Stimulated activated CD8-positive, alpha-beta memory T cell treated with anti-CD3 and anti-CD28 coated beads, Interleukin-4, amount 100 ng/mL, for 24 hours (primary cell): ENCODE results near the gene CLGN.
A peak's percentile ranks its signal among the peaks of the same experiment; 100 is the strongest.
"Not testable (repeated sequence)": the region's sequence is repeated elsewhere in the genome, so short reads cannot be mapped to it uniquely, and the experiment has no call there.

Experiments
- DNase-seq: peaks from one replicate; pipeline ENCODE4 v3.0.0-alpha.2; 2020; ENCODE audit warnings: low read depth

CLGN gene, protein sequence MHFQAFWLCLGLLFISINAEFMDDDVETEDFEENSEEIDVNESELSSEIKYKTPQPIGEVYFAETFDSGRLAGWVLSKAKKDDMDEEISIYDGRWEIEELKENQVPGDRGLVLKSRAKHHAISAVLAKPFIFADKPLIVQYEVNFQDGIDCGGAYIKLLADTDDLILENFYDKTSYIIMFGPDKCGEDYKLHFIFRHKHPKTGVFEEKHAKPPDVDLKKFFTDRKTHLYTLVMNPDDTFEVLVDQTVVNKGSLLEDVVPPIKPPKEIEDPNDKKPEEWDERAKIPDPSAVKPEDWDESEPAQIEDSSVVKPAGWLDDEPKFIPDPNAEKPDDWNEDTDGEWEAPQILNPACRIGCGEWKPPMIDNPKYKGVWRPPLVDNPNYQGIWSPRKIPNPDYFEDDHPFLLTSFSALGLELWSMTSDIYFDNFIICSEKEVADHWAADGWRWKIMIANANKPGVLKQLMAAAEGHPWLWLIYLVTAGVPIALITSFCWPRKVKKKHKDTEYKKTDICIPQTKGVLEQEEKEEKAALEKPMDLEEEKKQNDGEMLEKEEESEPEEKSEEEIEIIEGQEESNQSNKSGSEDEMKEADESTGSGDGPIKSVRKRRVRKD

DNA sequence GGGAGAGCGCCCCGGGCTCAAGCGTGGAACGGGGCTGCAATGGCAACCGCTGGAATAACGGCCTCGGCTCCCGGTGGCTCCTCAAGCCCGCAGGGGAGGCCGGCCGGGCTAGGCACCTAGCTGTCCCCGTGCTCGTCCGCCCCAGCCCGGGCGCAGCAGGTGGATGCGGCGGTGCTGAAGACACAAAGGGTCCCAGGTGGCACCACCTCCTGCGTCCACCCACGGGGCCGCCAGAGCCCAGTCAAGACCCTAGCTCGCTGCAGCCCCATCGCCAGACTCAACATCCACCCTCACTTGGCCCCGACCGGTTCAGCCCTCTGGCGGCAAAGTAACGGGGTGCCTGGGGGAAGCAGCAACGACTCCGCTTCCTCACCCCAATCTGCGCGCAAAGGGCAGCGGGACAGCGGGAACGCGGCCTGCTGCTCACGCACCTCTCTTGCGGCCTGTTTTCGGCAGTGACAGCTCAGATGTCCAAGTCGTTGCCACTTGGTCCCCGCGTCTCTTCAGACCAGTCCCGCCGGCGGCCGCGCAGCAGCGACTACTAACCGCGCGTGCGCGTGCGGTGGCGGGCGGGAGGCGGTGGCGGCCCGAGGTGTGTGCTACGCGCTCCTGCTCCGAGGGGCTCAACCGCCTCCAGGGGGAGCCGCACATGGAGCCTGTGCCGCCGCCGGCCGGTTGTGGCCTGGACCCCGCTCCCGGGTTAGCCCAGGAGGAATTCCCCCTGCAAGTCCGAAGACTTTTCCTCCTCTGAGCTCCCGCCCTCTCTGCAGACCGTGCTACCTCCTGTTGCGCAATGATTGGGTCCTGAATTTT is at the start of gene CLGN:
Gene CLGN (minus strand): TSS at position 543 of the 813 bp plus-strand sequence. CDS start 14,570 bp downstream, outside the sequence.
- DNase-seq, result peak; percentile 45

DNA sequence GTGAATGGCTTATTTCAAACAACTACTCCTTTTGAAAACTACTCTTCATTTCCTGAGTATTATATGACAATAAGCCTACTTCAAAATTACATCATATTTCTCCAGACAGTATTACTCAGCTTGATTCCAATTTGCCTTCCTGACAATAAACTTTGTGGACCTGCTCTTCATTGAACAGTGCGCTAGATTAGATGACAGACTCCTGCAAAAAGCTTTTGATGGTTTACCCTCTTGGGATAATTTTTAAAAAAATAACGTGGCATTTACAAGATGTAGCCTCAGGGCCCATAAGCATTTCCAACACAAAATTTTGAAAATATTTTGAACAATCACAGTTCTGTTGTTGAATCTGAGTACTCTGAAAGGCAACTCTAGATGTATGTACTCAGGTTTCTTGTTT is 44.7 kb upstream of the CLGN start:
- DNase-seq, result no peak

DNA sequence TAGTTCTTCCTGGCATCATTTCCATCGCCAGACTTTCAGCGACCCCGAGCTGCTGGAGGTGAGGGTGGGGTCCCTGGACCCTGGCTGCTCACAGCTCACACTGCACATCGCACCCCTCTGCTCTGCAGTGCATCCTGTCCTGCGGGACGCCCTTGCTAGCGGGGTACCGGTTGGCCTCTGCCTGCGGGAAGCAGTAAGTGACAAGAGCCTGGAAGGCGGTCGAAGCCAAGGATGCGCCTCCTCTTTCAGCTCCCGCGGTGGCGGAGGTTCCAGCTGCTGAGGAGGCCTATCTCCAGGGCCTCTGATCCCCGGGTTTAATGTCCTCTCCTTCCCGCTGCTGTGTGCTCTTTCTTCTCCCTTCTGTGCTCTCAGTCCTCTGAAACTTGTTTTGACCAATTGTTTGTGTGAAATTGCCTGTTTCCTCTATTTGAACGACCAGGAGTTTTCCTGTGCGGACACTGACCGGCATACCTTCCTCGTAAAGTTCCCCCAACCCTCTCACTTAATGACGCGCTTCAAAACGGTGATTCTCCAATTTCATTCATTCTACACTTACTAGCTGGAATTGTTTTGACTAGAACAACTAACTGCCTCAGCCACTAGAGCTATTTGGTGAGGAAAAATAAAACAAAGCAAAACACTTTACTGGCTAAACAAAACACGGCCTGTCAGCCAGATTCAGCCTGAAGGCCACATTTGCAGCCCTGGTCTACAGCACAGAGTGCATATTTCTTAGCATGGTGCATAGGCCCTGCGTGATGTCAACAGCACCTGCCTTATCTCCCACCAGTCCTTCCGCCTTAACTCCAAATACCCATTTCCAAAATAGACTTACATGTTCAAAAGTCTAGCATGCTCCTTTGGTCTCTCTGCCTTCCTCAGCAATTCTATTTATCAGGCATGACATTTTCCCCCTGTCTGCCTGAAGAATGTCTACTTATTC is 42.6 kb upstream of the CLGN start:
- no peak for DNase-seq

GRCh38 chr4:140466146-140466545 is 38.7 kb upstream of the CLGN start:
- DNase-seq, result no peak

DNA sequence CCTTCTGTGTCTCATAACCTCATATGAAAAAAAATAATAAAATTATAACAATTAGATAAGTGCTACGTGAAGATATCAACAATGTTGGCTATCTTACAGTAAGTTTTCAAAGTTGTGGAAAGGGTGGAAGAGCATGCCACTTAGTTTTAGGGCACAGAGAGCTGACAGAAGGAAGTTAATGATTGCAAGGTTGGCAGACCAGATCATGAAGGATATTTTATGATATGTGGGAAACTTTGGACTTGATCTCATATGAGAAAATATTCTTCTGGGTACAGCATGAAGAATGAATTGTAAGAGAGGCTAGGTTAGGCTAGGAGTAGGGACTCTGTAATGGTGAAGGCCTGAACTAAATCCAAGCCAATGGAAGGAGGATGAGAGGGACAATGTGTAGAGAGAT is 36.2 kb upstream of the CLGN start:
- DNase-seq, result no peak

- DNase-seq, result no peak
Observed at GRCh38 chr4:140463182-140463581, 35.7 kb upstream of the CLGN start.

GRCh38 chr4:140450352-140450751 is 22.9 kb upstream of the CLGN start:
- DNase-seq, result no peak

- no peak for DNase-seq
Observed at GRCh38 chr4:140448830-140449229, 21.4 kb upstream of the CLGN start.

DNA sequence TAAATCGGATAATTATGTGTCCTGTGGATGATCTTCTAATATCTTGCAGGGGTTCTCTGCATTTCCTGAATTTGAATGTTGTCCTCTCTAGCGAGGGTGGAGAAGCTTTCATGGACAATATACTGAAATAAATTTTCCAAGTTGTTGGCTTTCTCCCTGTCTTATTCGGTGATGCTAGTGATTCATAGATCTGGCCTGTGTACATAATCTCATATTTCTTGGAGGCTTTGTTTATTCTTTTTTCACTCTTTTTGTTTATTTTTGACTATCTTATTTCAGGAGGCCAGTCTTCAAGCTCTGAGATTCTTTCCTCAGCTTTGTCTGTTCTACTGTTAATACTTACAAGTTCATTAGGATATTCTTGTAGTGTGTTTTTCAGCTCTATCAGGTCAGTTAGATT is 20.7 kb upstream of the CLGN start:
- no peak for DNase-seq

- not testable (repeated sequence) for DNase-seq
Observed at GRCh38 chr4:140444347-140444746, 16.9 kb upstream of the CLGN start.

DNA sequence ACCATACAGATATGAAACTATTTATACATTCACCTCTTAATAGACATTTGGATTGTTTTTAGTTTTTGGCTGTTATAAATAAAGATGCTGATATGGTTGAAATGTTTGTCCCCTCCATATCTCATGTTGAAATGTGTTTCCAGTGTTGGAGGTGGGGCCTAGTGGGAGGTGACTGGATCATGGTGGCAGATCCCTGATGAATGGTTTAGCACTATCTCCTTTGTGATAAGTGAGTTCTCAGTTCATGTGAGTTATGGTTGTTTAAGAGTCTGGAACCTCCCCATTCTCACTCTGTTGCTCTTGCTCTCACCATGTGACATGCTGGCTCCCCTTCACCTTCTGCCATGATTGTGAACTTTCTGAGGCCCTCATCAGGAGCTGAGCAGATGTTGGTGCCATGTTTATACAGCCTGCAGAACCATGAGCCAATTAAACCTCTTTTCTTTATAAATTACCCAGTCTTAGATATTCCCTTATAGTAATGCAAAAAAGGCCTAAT is 12.2 kb upstream of the CLGN start:
- no peak for DNase-seq

DNA sequence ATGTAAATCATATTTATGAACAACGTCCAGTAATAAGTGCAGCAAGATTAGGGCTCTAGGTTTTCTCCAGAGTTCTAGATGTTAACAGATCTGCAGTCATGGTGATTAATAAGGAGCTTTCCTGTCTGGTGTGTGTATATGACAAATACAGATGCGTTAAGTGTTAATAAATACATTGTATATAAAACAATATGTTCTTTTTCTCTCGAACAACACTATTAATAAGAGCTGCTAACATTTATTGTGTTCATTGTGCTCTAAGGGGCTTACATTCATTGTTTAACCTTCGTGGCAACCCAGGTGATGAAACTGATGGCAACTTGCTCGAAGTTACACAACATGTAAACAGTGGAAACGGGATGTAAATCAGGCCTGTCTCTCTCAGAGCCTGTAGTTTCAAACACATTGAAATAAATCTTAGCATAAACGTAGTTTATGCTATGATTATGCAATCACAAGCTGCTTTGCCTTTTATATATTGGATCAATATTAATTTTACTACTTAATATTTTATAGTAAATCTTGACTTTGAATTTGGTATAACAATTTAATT is 547 bp upstream of the CLGN start:
- no peak for DNase-seq

DNA sequence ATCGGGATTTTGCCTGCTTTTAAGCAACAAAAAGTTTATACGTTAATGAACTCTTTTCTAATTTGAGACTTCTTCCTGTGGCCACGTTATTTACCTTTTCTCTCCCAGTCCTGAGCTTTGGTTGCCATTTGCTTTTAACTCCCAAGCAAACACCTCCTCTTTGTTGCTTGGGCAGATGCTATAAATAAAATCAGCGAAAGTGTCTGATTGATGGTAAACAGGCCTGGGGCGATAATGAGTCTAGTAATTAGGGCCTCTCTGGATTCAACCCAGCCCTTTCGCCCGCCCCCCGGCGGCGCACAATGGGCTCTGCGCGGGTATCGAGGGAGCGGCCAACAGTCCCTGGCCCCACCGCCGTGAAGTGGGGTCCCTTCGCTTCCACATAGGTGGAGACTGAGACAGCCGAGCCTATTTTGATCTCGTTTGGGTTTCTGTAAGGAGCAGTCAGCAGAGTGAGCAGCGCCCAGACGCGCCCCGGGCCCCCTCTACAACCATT is 790 bp downstream of the CLGN start:
- no peak for DNase-seq

DNA sequence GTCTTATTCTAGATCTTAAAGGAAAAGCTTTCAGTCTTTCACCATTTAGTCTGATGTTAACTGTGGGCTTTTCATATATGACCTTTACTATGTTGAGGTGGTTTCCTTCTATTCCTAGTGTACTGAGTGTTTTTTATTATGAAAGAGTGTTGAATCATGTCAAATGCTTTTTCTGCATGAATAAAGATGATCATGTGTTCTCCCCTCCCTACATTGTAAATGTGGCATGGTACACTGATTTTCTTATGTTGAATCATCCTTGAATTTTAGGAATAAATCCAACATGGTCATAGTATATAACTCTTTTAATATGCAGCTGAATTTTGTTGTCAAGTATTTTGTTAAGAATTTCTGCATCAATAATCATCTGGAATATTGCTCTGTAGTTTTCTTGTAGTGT is 4.3 kb downstream of the CLGN start:
- no peak for DNase-seq

- DNase-seq, result not testable (repeated sequence)
Observed at GRCh38 chr4:140413130-140413969, 14.1 kb downstream of the CLGN start.

GRCh38 chr4:140408974-140409373 is 18.5 kb downstream of the CLGN start:
- DNase-seq, result no peak

- DNase-seq, result no peak
Observed at GRCh38 chr4:140406292-140406691, 21.2 kb downstream of the CLGN start.

GRCh38 chr4:140400111-140400510 is 27.3 kb downstream of the CLGN start:
- no peak for DNase-seq

DNA sequence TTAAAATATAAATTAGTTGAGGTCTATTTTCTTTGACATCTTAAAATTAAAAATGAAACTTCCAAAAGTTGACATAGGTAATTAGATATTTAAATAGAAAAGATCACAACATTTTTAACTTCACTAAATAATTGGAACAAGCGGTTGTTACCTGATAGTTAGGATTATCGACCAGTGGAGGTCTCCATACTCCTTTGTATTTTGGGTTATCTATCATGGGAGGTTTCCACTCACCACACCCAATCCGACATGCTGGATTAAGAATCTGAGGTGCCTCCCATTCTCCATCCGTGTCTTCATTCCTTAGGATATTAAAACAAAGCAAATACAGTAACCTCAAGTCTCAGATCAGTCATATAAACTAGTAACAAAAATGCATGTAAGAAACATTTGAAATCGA is 31.8 kb downstream of the CLGN start:
- DNase-seq, result no peak

- DNase-seq, result no peak
Observed at GRCh38 chr4:140388015-140388414, 39.4 kb downstream of the CLGN start.
